ENCODE data around the gene HUNK. TPM values are rescaled to one million over a fixed set of nuclear protein-coding genes. Genes with fewer than 3 reads are reported as not detected.

The HUNK gene
- total and polyA plus RNA-seq, 2 of the 8 experiments (the other 6 are each of a cell fraction or from before 2014, with no cell fraction given): 1.9 to 10.2 TPM

- TF ChIP-seq RFX5 (IDR thresholded peaks at IDR 0.05; ENCODE audit: borderline replicate concordance, low read depth, low read length): no peak
- TF ChIP-seq HDAC2 (IDR thresholded peaks at IDR 0.05; ENCODE audit: borderline replicate concordance in 1 of 2, low read depth in 2 of 2, low read length in 2 of 2): no peak
- TF ChIP-seq SAP30 (IDR thresholded peaks at IDR 0.05; ENCODE audit: insufficient read depth, insufficient replicate concordance, low read length): no peak
- no peak for TF ChIP-seq SP2 (IDR thresholded peaks at IDR 0.05; ENCODE audit: low read length)
- TF ChIP-seq ZNF274 (IDR thresholded peaks at IDR 0.05; ENCODE audit: borderline replicate concordance, extremely low read depth, low read length): no peak
- TF ChIP-seq RXRA (IDR thresholded peaks at IDR 0.05; ENCODE audit: insufficient read depth, low read depth, low read length): no peak
Measured at GRCh38 chr21:31927689-31928353, 55.0 kb downstream of the HUNK start (continued).
